Measurements from ENCODE around the gene GTSE1. TPM values are rescaled to one million over a fixed set of nuclear protein-coding genes. Genes with fewer than 3 reads are reported as not detected.

The GTSE1 gene
- total RNA-seq, 1 experiment from 2014 or later: 46.1 TPM

DNA sequence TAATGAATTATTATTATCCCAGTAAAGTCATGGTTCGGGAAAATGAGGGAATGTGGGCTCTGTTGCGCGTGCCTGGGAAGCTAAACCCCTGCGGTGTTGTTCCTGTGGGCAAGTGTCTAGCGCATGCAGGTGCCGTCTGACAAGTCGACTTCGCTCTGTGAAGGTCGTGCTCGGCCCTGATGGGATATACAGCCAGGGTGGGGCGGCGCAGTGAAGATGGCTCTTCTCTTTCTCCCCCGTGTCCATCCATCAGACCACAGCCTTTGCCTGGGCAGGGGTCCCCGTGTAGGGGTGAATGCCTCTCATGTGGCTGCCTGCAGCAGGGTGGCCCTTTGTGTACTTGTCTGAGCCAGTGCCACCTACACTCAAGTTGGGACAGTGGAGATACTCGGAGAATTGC is 26.0 kb downstream of the GTSE1 start:
- Histone ChIP-seq H3K36me3 (ENCODE audit: control insufficient read depth in 1 of 2, insufficient read depth in 2 of 2, low read length in 2 of 2) (peaks cover 30 to 31% of the 10 kb centered on the region in 2 experiments; a peak in 3 of 4 replicates), H4K20me1 (ENCODE audit: insufficient read depth) (no peaks in the 10 kb centered on the region), H3K79me2 (ENCODE audit: insufficient read depth, low read length) (peaks cover 23% of the 10 kb centered on the region; the same call in 1 of the 2 replicates), H3K9me2 (ENCODE audit: insufficient read depth) (no peaks in the 10 kb centered on the region), H3K9ac (ENCODE audit: low read length) (no peak overlapping the region), H2AFZ (ENCODE audit: low read depth, low read length, poor library complexity, severe bottlenecking) (no peak overlapping the region), H3K9me3 (ENCODE audit: control insufficient read depth in 1 of 2, insufficient read depth in 1 of 2, low read depth in 1 of 2, low read length in 2 of 2) (no peaks in the 10 kb centered on the region), H3K4me1 (ENCODE audit: control insufficient read depth in 1 of 2, insufficient read depth in 2 of 2, low read length in 2 of 2) (no peaks in the 10 kb centered on the region), H3K4me2 (ENCODE audit: low read length) (no peak overlapping the region), H3K27ac (ENCODE audit: low read depth, low read length) (no peak overlapping the region), H3K4me3 (replicated peaks in 1 of 2; ENCODE audit: low read depth in 1 of 2, low read length in 2 of 2) (no peak overlapping the region), H3K27me3 (ENCODE audit: insufficient read depth, low read length) (no peaks in the 10 kb centered on the region)
- CTCF ChIA-PET: no interaction called here
- RAD21 ChIA-PET (ENCODE audit: low non-redundant PET in 1 of 2, low total read pairs in 2 of 2, uncharacterized antibody in 2 of 2, unreplicated experiment in 2 of 2): no interaction called here
- DNase-seq (ENCODE audit: low read depth, low spot score): no peak
- no TSS peak for BruUV-seq (replicated peaks)
- ATAC-seq: no peak
- TF ChIP-seq CBX3 (IDR thresholded peaks at IDR 0.05; ENCODE audit: low read depth) (no peak), ZFX (IDR thresholded peaks at IDR 0.05) (no peak), EZH2 (IDR thresholded peaks at IDR 0.05) (no peak), POLR2AphosphoS5 (IDR thresholded peaks at IDR 0.05; ENCODE audit: low read depth, low read length) (no peak), RAD21 (IDR thresholded peaks at IDR 0.05; ENCODE audit: low read depth) (no peak), EGR1 (IDR thresholded peaks at IDR 0.05; ENCODE audit: low read depth) (no peak), ZNF274 (IDR thresholded peaks at IDR 0.05; ENCODE audit: low read depth, low read length) (no peak), SIN3A (IDR thresholded peaks at IDR 0.05; ENCODE audit: low read depth) (no peak), SP1 (IDR thresholded peaks at IDR 0.05; ENCODE audit: low read depth) (no peak)
- TF ChIP-seq, protein P1, sequence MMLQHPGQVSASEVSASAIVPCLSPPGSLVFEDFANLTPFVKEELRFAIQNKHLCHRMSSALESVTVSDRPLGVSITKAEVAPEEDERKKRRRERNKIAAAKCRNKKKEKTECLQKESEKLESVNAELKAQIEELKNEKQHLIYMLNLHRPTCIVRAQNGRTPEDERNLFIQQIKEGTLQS (IDR thresholded peaks at IDR 0.05): no peak
- TF ChIP-seq, protein P2, sequence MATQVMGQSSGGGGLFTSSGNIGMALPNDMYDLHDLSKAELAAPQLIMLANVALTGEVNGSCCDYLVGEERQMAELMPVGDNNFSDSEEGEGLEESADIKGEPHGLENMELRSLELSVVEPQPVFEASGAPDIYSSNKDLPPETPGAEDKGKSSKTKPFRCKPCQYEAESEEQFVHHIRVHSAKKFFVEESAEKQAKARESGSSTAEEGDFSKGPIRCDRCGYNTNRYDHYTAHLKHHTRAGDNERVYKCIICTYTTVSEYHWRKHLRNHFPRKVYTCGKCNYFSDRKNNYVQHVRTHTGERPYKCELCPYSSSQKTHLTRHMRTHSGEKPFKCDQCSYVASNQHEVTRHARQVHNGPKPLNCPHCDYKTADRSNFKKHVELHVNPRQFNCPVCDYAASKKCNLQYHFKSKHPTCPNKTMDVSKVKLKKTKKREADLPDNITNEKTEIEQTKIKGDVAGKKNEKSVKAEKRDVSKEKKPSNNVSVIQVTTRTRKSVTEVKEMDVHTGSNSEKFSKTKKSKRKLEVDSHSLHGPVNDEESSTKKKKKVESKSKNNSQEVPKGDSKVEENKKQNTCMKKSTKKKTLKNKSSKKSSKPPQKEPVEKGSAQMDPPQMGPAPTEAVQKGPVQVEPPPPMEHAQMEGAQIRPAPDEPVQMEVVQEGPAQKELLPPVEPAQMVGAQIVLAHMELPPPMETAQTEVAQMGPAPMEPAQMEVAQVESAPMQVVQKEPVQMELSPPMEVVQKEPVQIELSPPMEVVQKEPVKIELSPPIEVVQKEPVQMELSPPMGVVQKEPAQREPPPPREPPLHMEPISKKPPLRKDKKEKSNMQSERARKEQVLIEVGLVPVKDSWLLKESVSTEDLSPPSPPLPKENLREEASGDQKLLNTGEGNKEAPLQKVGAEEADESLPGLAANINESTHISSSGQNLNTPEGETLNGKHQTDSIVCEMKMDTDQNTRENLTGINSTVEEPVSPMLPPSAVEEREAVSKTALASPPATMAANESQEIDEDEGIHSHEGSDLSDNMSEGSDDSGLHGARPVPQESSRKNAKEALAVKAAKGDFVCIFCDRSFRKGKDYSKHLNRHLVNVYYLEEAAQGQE (IDR thresholded peaks at IDR 0.05; ENCODE audit: low read depth): no peak
- TF ChIP-seq, protein P3, sequence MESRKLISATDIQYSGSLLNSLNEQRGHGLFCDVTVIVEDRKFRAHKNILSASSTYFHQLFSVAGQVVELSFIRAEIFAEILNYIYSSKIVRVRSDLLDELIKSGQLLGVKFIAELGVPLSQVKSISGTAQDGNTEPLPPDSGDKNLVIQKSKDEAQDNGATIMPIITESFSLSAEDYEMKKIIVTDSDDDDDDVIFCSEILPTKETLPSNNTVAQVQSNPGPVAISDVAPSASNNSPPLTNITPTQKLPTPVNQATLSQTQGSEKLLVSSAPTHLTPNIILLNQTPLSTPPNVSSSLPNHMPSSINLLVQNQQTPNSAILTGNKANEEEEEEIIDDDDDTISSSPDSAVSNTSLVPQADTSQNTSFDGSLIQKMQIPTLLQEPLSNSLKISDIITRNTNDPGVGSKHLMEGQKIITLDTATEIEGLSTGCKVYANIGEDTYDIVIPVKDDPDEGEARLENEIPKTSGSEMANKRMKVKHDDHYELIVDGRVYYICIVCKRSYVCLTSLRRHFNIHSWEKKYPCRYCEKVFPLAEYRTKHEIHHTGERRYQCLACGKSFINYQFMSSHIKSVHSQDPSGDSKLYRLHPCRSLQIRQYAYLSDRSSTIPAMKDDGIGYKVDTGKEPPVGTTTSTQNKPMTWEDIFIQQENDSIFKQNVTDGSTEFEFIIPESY (IDR thresholded peaks at IDR 0.05; ENCODE audit: extremely low read depth, insufficient replicate concordance, low read length): no peak
- POLR2A ChIA-PET: no interaction called here
- intact Hi-C loops (cut with micrococcal nuclease): no loop called here
